NCI-H2227 (cell line): ENCODE data around the gene HNRNPA1.
"Not testable (repeated sequence)": the region's sequence is repeated elsewhere in the genome, so short reads cannot be mapped to it uniquely, and the experiment has no call there.

ENCODE experiments used
- DNase-seq: peaks from one replicate; lab custom pipeline; 2025; ENCODE audit not compliant: unreplicated experiment; lab: John Stamatoyannopoulos, UW

The HNRNPA1 gene

GRCh38 chr12:54273981-54274380, 6.5 kb upstream of the HNRNPA1 start:
- peak; percentile 23 for DNase-seq

GRCh38 chr12:54276368-54276767, 4.2 kb upstream of the HNRNPA1 start:
- DNase-seq: no peak

- DNase-seq: no peak
Observed at GRCh38 chr12:54277823-54278276, 2.7 kb upstream of the HNRNPA1 start.

- no peak for DNase-seq
Observed at GRCh38 chr12:54279227-54279631, 1.3 kb upstream of the HNRNPA1 start.

DNA sequence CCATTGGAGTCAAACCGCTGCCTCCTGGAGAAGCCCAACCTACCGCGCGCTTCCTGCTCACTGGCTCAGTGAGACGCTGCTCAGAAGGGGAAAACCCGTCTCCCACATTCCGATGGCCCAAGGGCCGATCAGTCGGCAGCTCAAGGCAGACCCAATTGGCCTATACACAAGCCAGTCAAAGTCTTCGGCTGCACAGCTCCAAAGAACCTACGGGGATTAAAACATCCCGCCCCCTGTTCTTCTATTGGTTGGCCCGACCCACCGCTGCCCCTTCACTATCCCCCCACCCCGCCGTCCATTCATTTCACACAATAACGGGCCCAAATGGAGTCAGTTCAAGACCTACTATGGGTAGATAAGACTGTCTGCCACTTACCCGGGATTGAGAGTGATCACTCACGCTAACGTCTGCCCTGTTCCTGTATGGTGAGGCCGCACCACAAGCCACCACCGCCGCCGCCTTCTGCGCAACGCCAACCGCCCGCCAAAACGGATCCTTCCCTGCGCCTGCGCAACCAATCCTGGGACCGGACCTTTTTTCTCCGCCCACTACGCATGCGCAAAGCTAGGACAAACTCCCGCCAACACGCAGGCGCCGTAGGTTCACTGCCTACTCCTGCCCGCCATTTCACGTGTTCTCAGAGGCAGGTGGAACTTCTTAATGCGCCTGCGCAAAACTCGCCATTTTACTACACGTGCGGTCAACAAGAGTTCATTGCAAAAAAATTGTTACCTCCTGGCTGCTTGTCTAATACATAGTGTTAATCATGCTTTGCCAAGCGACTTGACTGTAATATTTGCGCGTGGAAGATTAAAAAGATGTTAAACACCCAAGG, 676 bp upstream of the HNRNPA1 start, which contains the start of gene CBX5:
Gene CBX5 (minus strand): TSS at position 491 of the 836 bp plus-strand sequence. CDS start 22,472 bp downstream, outside the sequence.
- DNase-seq: peak; percentile 98

GRCh38 chr12:54281261-54281638, 724 bp downstream of the HNRNPA1 start:
- not testable (repeated sequence) for DNase-seq

DNA sequence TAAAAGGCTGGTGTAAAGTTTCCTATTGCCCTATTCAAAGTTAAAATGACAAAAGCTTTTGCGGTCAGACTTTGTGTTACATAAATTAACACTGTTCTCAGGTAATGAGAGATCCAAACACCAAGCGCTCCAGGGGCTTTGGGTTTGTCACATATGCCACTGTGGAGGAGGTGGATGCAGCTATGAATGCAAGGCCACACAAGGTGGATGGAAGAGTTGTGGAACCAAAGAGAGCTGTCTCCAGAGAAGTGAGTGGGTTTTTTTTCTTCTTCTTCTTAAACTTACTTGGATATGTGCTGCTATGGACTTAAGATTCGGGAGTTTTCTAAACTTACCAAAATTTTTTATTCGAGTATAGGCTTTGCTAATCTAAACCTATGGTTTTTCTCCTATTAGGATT, 1.2 kb downstream of the HNRNPA1 start:
- not testable (repeated sequence) for DNase-seq

DNA sequence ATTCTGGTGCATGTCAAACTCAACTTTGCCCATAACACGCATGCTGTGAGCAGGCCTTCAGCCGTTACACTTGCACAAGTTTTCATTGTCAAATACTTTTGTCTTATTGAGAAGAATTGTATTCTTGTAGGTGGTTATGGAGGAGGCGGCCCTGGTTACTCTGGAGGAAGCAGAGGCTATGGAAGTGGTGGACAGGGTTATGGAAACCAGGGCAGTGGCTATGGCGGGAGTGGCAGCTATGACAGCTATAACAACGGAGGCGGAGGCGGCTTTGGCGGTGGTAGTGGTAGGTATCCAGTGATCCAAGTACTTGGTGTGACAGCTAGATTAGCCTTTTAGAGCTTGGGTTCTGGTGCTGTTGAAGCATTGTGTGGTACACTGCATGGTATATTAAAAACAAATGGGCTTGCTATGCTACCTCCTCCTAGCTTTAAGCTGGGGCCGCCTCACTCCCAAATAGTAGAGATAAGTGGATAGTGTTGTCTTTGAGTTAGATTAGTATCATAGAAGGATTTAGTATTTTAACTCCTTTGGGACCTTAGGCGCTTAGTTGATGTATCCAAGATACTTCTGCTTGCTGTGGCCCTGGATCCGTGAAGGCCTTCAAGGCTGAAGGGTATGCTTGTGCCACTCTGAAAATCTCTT, 2.5 kb downstream of the HNRNPA1 start:
- no peak for DNase-seq

DNA sequence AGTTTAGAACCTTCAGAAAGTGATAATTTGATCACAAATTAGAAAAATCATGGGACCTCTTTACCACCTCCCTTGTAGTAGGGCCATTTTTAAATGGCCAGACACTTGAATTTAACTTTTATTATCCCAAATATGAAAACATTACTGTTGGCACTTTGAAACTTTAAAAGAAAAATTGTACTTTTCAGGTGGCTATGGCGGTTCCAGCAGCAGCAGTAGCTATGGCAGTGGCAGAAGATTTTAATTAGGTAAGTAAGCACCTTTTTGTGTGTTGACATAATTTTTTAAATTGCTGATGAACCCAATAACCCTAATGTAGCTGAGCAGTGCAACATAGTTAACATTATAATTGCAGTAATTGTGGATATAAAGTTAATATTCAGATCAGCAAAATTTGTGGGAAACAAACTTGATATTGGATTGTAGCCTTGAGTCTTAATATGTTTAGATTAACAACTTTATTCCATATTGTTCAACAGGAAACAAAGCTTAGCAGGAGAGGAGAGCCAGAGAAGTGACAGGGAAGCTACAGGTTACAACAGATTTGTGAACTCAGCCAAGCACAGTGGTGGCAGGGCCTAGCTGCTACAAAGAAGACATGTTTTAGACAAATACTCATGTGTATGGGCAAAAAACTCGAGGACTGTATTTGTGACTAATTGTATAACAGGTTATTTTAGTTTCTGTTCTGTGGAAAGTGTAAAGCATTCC, 3.7 kb downstream of the HNRNPA1 start:
- not testable (repeated sequence) for DNase-seq

DNA sequence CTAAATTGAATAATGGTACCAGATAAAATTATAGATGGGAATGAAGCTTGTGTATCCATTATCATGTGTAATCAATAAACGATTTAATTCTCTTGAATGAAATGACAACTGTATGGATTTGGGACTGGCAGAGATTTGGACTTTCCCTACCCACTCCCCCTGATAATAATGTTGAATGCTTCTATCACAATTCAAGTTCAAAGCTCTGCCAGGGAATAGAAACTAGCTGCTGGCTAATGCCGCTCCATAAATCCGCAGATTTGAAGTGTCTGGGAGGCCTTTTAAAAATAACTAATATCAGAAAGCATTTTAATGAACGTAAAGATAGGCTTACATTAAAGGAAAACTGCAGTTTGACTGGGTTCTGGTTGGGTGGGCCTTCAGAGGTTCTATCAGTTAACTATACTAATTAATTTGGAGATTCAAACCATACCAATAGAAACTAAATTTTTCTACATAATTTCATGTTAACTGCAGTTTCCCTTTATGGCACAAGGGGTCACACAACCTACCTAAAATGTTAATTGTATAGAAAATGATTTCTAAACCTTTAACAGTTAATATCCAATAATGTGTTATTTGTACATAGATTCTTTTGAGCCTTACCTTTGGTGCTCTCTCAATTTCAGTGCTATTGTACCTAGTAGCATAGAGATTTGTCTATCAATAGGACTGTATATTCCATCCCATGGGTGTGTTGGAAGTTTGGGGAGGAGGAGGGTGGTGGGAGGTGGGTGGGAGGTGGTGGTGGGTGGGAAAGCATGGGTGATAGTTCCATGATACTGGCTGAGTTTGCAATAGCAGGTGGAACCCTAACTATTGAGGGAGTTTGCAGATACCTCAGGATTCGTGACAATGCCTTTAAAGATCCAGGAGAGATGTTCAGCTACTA, 4.9 kb downstream of the HNRNPA1 start:
- DNase-seq: no peak

DNA sequence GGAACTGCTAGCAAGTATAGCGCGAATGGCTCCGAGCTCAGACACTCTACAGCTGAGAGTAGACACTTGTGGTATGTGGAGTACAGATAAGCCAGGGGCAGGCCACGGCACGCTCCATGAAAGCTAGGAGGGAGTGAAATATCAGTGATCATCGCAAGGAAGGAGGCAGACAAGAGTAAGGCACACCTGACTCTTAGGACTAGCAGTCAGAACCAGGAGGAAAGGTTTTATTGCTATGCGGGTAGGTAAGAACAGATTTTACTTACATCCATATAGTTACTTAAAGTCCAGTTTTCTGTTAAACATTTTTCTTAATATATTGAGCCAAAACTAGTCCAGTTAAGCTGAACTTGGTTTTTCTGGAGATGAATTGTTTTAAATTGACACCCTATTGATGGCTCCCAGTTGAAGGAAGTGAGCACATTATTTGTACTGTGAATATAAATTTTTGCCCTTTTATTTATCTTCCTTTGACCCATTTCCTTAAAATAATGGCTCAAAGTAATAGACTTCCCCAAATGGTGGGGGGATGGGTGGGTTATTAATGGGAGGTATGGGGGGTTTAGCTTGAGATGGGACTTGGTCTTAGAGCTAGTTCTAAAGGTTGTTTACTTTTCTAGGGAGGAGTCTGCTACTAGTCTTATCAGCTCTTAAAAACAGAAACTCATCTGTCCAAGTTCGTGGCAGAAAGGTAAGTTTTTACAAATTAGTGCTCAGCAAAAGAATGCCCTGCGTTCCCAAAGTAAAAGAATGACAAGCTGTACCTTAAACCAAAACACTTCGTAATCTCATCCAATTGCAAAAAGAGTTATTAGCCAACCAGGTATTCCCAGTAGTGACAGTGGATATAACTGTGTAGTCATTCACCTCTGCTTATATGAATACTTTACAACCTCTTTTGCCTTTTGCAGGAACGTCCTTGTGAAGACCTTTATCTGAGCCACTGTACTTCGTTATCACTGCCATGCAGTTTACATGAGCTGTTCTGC, 5.8 kb downstream of the HNRNPA1 start:
- no peak for DNase-seq

- no peak for DNase-seq
Observed at GRCh38 chr12:54287261-54288157, 7.0 kb downstream of the HNRNPA1 start.

GRCh38 chr12:54292083-54292930, 11.8 kb downstream of the HNRNPA1 start:
- no peak for DNase-seq

- DNase-seq: no peak
Observed at GRCh38 chr12:54292931-54293241, 12.4 kb downstream of the HNRNPA1 start.

DNA sequence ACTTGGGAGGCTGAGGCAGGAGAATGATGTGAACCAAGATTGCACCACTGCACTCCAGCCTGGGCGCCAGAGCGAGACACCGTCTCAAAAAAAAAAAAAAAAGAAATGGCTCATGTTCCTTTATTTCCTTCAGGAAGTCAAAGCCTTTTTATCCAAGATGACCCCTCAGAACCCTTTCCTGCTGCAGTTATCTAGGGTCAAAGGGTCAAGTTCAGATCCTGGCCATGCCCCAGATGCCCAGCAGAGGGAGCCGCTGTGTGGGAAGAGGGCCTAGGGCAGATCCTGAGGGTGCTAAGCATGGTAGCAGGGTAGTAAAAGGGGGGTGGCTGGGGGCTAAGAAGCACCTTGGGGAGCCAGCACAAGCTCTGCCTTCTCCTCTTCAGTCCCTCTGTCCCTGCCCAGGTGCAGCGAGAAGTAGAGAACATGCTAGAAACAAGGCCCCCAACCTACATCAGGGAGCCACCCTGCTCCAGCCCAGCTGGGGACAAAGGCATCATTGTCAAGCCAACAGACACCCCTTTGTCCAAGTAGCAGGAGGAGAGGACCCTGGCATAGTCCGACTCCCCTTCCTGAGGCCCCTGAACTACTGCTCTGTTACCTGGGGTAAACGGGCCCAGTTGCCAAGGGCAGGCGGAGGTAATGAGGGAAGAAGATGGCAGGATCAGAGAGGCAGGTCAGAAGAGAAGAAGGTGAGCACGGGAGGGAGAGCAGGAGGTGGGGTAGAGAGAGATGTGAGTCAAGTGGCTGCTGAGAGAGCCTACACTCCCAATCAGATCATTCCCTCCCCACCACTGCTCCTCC, 13.8 kb downstream of the HNRNPA1 start:
- peak; percentile 22 for DNase-seq

DNA sequence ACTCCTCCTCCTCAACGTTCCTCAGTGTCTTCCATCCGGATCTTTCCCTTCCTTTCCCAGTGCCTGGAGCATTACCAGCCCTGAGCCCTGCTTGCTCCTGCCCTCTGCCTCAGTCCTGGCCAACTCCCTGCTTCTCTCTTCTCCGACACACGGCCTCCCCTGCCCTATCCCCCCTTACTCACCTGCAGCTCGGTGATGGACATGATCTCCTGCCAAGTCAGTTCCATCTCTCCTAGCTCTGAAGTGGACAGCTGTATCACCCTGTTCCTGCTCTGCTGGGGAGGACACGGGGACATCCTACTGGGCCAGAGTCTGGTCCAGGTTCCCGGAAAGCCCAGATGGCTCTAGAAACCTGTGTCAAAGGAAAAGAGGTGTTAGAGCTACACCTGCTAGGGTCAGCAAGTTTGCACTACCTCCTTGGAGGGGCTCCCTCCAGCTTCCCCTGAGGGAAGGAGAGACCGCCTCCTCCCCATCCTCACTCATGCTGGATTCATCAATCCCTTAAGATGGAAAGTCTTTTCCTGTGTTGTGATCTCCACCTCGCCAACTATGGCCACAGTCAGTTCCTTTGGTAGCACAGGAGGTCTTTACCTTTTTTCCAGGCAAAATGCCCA, 14.5 kb downstream of the HNRNPA1 start:
- DNase-seq: no peak
